Fibroblast of mammary gland (primary cell): ENCODE data around the gene ZNF275.
"Not testable (repeated sequence)": the region's sequence is repeated elsewhere in the genome, so short reads cannot be mapped to it uniquely, and the experiment has no call there.

ENCODE experiments used
- DNase-seq: peaks from one replicate; pipeline ENCODE4 v3.0.0-alpha.2; 2010; ENCODE audit warnings: low read depth
- H3K4me3 ChIP-seq: 2 replicates; pipeline ENCODE4 v1.5.1; 2011; ENCODE audit warnings: low read depth, mild to moderate bottlenecking, low read length, moderate library complexity; ENCODE audit not compliant: control insufficient read depth
- TF ChIP-seq, protein P1 (sequence below): conservative IDR thresholded peaks from 2 replicates; pipeline ENCODE4 v1.5.1; 2011; ENCODE audit warnings: low read depth, low read length, inconsistent platforms; ENCODE audit not compliant: control insufficient read depth, insufficient read depth

The ZNF275 gene, protein sequence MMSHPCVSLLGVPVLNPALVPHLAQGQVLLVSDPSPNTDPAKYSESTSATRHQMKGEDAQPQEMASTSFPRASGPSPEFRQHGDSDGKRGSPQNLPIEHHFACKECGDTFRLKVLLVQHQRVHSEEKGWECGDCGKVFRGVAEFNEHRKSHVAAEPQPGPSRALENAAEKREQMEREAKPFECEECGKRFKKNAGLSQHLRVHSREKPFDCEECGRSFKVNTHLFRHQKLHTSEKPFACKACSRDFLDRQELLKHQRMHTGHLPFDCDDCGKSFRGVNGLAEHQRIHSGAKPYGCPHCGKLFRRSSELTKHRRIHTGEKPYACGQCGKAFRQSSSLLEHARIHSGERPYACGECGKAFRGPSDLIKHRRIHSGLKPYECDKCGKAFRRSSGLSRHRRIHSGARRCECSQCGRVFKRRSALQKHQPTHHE

DNA sequence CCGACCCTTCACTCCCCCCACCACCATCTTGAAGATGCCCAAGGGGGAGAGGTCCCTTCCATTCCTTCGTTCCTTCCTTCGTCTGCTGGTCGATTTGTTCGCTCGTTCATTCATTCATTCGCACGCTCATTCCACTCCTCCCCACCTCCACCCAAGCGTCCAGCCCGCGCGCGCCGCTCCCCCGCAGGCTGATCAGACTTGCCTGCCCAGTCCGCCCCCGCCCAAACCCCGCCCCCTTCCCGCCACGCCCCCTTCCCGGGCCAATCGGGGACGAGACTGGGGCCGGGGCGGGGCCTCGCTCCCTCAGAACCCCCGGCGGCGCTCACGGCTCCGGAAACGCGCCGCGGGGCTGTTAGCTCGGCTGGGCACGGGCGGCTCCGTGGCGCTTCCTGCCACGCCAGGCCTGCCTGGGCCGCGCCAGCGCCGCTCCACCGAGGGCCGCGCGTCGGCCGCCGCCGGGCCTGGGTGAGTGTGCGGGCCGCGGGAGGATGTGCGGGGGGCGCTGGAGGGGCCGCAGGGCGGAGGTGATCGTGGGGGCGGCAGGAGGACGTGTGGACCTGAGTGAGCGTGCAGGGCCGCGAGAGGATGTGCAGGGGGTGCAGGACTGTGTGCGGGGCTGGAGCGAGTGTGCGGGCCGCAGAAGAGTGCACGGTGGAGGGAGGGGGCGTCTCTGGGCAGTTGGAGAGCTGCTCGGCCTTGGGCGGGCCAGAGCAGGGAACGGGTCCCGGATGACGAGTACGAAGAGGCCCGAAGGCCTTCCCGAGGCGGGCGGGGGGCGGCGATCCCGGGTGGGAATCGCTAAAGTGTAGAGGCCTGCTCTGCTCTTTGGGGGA, at the start of gene ZNF275:
TSS of gene ZNF275 (plus strand) at position 333 of the 833 bp plus-strand sequence. CDS start 2,527 bp downstream, outside the sequence.
- peak; percentile 57 for DNase-seq
- H3K4me3 ChIP-seq = peak within 1 kb of the TSS; percentile 67
- TF ChIP-seq, protein P1, sequence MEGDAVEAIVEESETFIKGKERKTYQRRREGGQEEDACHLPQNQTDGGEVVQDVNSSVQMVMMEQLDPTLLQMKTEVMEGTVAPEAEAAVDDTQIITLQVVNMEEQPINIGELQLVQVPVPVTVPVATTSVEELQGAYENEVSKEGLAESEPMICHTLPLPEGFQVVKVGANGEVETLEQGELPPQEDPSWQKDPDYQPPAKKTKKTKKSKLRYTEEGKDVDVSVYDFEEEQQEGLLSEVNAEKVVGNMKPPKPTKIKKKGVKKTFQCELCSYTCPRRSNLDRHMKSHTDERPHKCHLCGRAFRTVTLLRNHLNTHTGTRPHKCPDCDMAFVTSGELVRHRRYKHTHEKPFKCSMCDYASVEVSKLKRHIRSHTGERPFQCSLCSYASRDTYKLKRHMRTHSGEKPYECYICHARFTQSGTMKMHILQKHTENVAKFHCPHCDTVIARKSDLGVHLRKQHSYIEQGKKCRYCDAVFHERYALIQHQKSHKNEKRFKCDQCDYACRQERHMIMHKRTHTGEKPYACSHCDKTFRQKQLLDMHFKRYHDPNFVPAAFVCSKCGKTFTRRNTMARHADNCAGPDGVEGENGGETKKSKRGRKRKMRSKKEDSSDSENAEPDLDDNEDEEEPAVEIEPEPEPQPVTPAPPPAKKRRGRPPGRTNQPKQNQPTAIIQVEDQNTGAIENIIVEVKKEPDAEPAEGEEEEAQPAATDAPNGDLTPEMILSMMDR = no peak

DNA sequence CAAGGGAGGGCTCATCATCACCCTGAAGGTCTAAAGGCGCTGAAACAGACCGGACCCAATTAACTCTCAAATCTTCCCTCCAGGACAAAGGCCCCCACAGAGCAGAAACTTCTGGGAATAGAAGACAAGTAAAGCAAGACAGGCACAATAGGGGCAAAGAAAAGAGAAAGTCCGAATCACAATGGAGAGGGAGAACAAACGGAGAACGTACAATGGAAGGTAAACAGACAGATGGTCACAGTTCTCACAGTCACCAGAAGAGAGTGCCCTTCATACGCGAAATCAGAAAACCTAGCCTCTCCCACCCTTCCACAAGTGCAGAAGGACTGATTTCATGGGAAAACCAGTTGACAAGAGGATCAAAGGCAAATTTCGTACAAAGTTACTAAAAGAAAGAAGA, 48.3 kb upstream of the ZNF275 start:
- not testable (repeated sequence) for H3K4me3 ChIP-seq, DNase-seq

DNA sequence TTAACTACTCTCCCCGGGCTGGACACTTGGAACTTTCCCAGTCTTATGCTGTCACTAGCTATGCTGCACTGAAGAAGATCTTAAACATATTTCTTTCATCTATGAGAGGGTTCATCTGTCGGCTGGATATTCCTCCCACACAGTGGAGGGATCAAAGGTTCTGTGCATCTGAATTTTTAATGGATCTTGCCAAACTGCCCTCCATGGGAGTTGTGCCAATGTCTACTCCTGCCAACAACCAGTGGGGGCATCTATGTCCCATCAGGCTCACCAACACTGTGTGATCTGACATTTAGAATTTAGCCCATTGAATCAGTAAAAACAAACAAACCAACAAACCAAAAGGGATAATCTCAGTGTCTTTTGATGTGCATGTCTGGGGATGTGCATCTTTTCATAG, 45.1 kb upstream of the ZNF275 start:
- not testable (repeated sequence) for DNase-seq, H3K4me3 ChIP-seq

DNA sequence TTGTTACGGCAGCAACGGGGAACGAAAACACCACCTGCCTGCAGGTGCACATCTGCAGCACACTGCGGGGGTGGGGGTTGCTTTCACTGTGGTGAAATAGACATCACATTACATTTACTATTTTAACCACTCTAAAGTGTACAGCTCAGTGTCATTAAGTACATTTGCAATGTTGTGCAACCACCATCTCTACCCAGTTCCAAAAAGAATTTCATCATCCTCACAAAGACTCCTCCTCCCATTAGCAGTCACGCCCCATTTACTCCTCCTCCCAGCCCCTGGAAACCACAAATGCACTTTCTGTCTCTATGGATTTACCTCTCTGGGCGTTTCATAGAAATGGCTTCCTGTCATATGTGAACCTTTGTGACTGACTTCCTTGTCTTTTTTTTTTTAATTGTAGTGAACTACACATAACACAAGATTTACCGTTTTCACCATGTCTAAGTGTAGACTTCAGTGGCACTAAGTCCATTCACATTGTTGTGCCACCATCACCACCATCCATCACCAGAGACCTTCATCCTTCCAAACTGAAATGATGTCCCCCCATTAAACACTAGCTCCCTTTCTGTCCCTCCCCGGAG, 40.4 kb upstream of the ZNF275 start:
- DNase-seq, H3K4me3 ChIP-seq: not testable (repeated sequence)

DNA sequence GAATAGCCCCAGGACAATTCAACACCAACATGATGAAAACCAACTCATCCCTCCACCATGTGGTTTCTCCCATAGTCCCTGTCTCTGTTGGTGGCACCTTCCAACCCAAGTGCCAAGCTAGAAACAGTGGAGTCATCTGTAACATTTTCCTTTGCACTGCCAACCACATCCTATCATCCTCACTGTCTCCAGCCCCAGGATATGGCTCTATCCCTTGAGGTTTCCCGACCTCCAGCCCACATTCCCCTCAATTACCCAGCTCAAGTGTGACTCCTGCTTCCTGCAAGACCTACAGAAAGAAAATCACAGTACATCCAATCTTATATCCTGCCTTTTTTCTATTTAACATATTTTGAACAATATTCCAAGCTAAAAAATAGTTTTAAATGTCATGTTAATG, 36.6 kb upstream of the ZNF275 start:
- H3K4me3 ChIP-seq = no peak overlapping the region
- TF ChIP-seq, protein P1 = no peak
- DNase-seq = no peak

DNA sequence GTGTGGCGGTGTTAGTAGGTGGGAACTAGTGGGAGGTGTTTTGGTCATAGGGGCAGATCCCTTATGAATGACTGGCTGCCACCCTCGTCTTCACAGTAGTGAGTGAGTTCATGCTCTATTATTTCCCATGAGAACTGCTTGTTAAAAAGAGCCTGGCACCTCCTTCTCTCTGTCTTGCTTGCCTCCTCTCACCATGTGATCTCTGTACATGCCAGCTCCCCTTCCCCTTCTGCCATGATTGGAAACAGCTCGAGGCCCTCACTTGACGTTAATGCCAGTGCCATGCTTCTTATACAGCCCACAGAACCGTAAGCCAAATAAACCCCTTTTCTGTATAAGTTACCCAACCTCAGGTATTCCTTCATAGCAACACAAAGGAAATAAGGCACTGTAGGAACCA, 34.1 kb upstream of the ZNF275 start:
- DNase-seq = no peak
- TF ChIP-seq, protein P1 = no peak
- H3K4me3 ChIP-seq = no peak overlapping the region

DNA sequence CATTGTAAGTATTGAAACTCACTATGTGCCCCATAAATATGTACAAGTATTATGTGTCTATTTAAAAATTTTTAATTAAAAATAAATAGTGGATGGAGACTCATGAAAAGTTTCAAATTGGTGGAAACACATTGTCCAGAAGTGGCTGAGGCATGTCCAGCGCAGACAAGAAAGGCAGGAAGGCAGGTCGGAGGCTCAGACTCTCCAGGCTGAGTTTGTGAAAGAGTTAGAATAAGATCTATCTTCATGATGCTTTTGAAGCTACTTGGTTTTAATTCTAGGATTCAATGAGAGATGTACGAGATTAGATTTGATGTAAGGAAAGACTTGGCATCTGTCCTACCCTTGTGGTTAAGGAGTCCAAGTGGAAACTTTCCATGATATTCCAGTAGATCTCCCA, 32.2 kb upstream of the ZNF275 start:
- TF ChIP-seq, protein P1 = no peak
- no peak for DNase-seq
- no peak overlapping the region for H3K4me3 ChIP-seq

DNA sequence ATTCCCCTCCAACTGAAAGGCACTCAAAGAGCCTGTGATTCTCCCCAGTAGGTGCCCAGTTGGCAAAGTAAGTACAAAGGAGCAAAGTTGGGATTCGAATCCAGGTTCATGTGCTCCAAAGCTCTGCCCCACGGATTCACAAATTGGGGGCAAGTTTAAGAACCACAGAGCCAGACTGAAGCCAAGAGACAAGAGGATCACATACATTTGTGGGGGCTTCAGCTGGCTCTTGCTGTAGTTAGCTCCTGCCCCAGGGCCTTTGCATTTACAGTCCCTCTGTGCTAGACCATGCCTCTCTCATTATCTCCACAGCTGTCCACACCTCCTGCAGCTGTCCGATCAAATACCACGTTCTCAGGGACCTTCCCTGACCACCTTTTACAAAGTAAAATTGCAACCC, 31.2 kb upstream of the ZNF275 start:
- no peak for DNase-seq
- TF ChIP-seq, protein P1 = no peak
- H3K4me3 ChIP-seq = no peak overlapping the region
